ENCODE data around the gene SNX18. TPM values are rescaled to one million over a fixed set of nuclear protein-coding genes. Genes with fewer than 3 reads are reported as not detected.
"Not testable (repeated sequence)": the region's sequence is repeated elsewhere in the genome, so short reads cannot be mapped to it uniquely, and the experiment has no call there.

SNX18 gene
- total RNA-seq, 1 experiment from 2014 or later = 14.3 TPM

GRCh38 chr5:54535149-54535844, 17.7 kb downstream of the SNX18 start:
- CTCF ChIA-PET = no interaction called here
- ATAC-seq (no peak), DNase-seq (no peak)
- POLR2A ChIA-PET (ENCODE audit: unreplicated experiment) = no interaction called here
- H3K27me3 ChIP-seq (ENCODE audit: low read length) = no peaks in the 10 kb centered on the region
- no peaks in the 10 kb centered on the region for H3F3A ChIP-seq (ENCODE audit: low read length, unreplicated experiment)
- H4K20me1 ChIP-seq (ENCODE audit: low read length) = no peaks in the 10 kb centered on the region
- H3K4me3 ChIP-seq (ENCODE audit: low read length) = no peak overlapping the region
- TF ChIP-seq, protein P1, sequence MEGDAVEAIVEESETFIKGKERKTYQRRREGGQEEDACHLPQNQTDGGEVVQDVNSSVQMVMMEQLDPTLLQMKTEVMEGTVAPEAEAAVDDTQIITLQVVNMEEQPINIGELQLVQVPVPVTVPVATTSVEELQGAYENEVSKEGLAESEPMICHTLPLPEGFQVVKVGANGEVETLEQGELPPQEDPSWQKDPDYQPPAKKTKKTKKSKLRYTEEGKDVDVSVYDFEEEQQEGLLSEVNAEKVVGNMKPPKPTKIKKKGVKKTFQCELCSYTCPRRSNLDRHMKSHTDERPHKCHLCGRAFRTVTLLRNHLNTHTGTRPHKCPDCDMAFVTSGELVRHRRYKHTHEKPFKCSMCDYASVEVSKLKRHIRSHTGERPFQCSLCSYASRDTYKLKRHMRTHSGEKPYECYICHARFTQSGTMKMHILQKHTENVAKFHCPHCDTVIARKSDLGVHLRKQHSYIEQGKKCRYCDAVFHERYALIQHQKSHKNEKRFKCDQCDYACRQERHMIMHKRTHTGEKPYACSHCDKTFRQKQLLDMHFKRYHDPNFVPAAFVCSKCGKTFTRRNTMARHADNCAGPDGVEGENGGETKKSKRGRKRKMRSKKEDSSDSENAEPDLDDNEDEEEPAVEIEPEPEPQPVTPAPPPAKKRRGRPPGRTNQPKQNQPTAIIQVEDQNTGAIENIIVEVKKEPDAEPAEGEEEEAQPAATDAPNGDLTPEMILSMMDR (conservative IDR thresholded peaks at IDR 0.05; ENCODE audit: low read depth, low read length) = no peak
- TF ChIP-seq EZH2phosphoT487 (IDR thresholded peaks at IDR 0.05; ENCODE audit: borderline replicate concordance, low read length) = no peak
- no peak for TF ChIP-seq EZH2 (IDR thresholded peaks at IDR 0.05; ENCODE audit: low read length, unreplicated experiment)
- H3K36me3 ChIP-seq (ENCODE audit: low read depth, low read length) = no peaks in the 10 kb centered on the region
- H3K27ac ChIP-seq (ENCODE audit: low read length) = no peak overlapping the region
- intact Hi-C loops (cut with micrococcal nuclease) = no loop called here
- no peak overlapping the region for H3K9ac ChIP-seq (ENCODE audit: low read length)
- peaks cover 28% of the 10 kb centered on the region for H3K79me2 ChIP-seq (ENCODE audit: low read length)
- H3K4me2 ChIP-seq (ENCODE audit: low read length) = no peak overlapping the region
- no peak overlapping the region for H2AFZ ChIP-seq (ENCODE audit: low read length)
- H3K9me3 ChIP-seq (ENCODE audit: low read length) = no peaks in the 10 kb centered on the region
- H3K9me2 ChIP-seq (replicated peaks; ENCODE audit: low read length) = no peaks in the 10 kb centered on the region
- H3K4me1 ChIP-seq (ENCODE audit: insufficient read depth, low read length) = peaks cover 17% of the 10 kb centered on the region
- no TSS peak for BruUV-seq (replicated peaks)

- H4K20me1 ChIP-seq (ENCODE audit: low read length) = not testable (repeated sequence)
Measured at GRCh38 chr5:54536375-54536774, 18.8 kb downstream of the SNX18 start.

DNA sequence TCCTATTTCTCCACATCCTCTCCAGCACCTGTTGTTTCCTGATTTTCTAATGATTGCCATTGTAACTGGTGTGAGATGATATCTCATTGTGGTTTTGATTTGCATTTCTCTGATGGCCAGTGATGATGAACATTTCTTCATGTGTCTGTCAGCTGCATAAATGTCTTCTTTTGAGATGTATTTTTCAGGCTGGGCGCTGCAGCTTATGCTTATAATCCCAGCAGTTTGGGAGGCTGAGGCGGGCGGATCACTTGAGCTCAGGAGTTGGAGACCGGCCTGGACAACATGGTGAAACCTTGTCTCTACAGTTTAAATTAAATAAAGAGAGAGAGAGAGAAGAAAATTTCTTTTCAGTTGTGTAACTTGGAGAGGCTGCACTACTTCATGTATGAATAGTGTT, 19.3 kb downstream of the SNX18 start:
- H4K20me1 ChIP-seq (ENCODE audit: low read length); H3K9ac ChIP-seq (ENCODE audit: low read length); H3K4me1 ChIP-seq (ENCODE audit: insufficient read depth, low read length); BruUV-seq (replicated peaks); H3K36me3 ChIP-seq (ENCODE audit: low read depth, low read length); H2AFZ ChIP-seq (ENCODE audit: low read length); H3K9me2 ChIP-seq (replicated peaks; ENCODE audit: low read length); DNase-seq; ATAC-seq; CTCF ChIA-PET; H3K27ac ChIP-seq (ENCODE audit: low read length); H3K27me3 ChIP-seq (ENCODE audit: low read length); H3K9me3 ChIP-seq (ENCODE audit: low read length); H3F3A ChIP-seq (ENCODE audit: low read length, unreplicated experiment); intact Hi-C loops (cut with micrococcal nuclease); H3K4me2 ChIP-seq (ENCODE audit: low read length); POLR2A ChIA-PET (ENCODE audit: unreplicated experiment); H3K4me3 ChIP-seq (ENCODE audit: low read length): not testable (repeated sequence)
- H3K79me2 ChIP-seq (ENCODE audit: low read length) = peaks cover 24% of the 10 kb centered on the region

More at GRCh38 chr5:54536375-54536774, 18.8 kb downstream of the SNX18 start:
- intact Hi-C loops (cut with micrococcal nuclease); H3K4me2 ChIP-seq (ENCODE audit: low read length); H3K4me1 ChIP-seq (ENCODE audit: insufficient read depth, low read length); H3K36me3 ChIP-seq (ENCODE audit: low read depth, low read length); POLR2A ChIA-PET (ENCODE audit: unreplicated experiment); H3K27me3 ChIP-seq (ENCODE audit: low read length); H3K9me3 ChIP-seq (ENCODE audit: low read length); H3K9me2 ChIP-seq (replicated peaks; ENCODE audit: low read length); H3F3A ChIP-seq (ENCODE audit: low read length, unreplicated experiment); H3K4me3 ChIP-seq (ENCODE audit: low read length); H2AFZ ChIP-seq (ENCODE audit: low read length); CTCF ChIA-PET; ATAC-seq; H3K9ac ChIP-seq (ENCODE audit: low read length); BruUV-seq (replicated peaks); H3K27ac ChIP-seq (ENCODE audit: low read length); DNase-seq: not testable (repeated sequence)
- H3K79me2 ChIP-seq (ENCODE audit: low read length) = peaks cover 26% of the 10 kb centered on the region

- Histone ChIP-seq H2AFZ (ENCODE audit: low read length) (no peak overlapping the region), H3K36me3 (ENCODE audit: low read depth, low read length) (no peaks in the 10 kb centered on the region), H3K4me2 (ENCODE audit: low read length) (no peak overlapping the region), H4K20me1 (ENCODE audit: low read length) (no peaks in the 10 kb centered on the region), H3F3A (ENCODE audit: low read length, unreplicated experiment) (no peaks in the 10 kb centered on the region), H3K9me3 (ENCODE audit: low read length) (no peaks in the 10 kb centered on the region), H3K4me3 (ENCODE audit: low read length) (no peak overlapping the region), H3K79me2 (ENCODE audit: low read length) (peaks cover 15% of the 10 kb centered on the region), H3K27ac (ENCODE audit: low read length) (no peak overlapping the region), H3K4me1 (ENCODE audit: insufficient read depth, low read length) (no peaks in the 10 kb centered on the region), H3K27me3 (ENCODE audit: low read length) (no peaks in the 10 kb centered on the region), H3K9ac (ENCODE audit: low read length) (no peak overlapping the region), H3K9me2 (replicated peaks; ENCODE audit: low read length) (no peaks in the 10 kb centered on the region)
- no peak for ATAC-seq
- ChIA-PET POLR2A (ENCODE audit: unreplicated experiment) (no interaction called here), CTCF (no interaction called here)
- intact Hi-C loops (cut with micrococcal nuclease) = no loop called here
- no peak for TF ChIP-seq EZH2phosphoT487 (IDR thresholded peaks at IDR 0.05; ENCODE audit: borderline replicate concordance, low read length)
- TF ChIP-seq EZH2 (IDR thresholded peaks at IDR 0.05; ENCODE audit: low read length, unreplicated experiment) = no peak
- TF ChIP-seq, protein P1 (conservative IDR thresholded peaks at IDR 0.05; ENCODE audit: low read depth, low read length) = no peak
- no peak for DNase-seq
- no TSS peak for BruUV-seq (replicated peaks)
Measured at GRCh38 chr5:54537725-54538124, 20.2 kb downstream of the SNX18 start.
